COR-L47 (cell line): ENCODE results near the gene SVIP.
A peak's percentile ranks its signal among the peaks of the same experiment; 100 is the strongest.

ENCODE experiments used
- DNase-seq: peaks from one replicate; lab custom pipeline; 2025; lab: John Stamatoyannopoulos, UW

SVIP gene

GRCh38 chr11:22829231-22830081 is at the start of gene SVIP:
TSS of gene SVIP (minus strand) at chr11:22829801. CDS start at chr11:22829748, 53 bp downstream.
- DNase-seq: peak; percentile 97

- no peak for DNase-seq
Measured at GRCh38 chr11:22878604-22879003, 49.0 kb upstream of the SVIP start.

GRCh38 chr11:22878039-22878438 is 48.4 kb upstream of the SVIP start:
- no peak for DNase-seq

GRCh38 chr11:22875869-22876473 is 46.4 kb upstream of the SVIP start:
- DNase-seq: peak; percentile 89

GRCh38 chr11:22869325-22869724 is 39.7 kb upstream of the SVIP start:
- no peak for DNase-seq

- DNase-seq: no peak
Measured at GRCh38 chr11:22860241-22860640, 30.6 kb upstream of the SVIP start, which contains the start of gene CCDC179. TSS of gene CCDC179 (minus strand) at chr11:22860474. CDS start at chr11:22860421, 53 bp downstream.

GRCh38 chr11:22859756-22860155 is 30.2 kb upstream of the SVIP start:
- DNase-seq: no peak

- DNase-seq: no peak
Measured at GRCh38 chr11:22851477-22851876, 21.9 kb upstream of the SVIP start.

GRCh38 chr11:22846726-22847125 is 17.1 kb upstream of the SVIP start:
- DNase-seq: no peak

GRCh38 chr11:22832315-22833015 is 2.9 kb upstream of the SVIP start:
- DNase-seq: no peak

- no peak for DNase-seq
Measured at GRCh38 chr11:22830082-22830414, 447 bp upstream of the SVIP start.

GRCh38 chr11:22828373-22828772 is 1.2 kb downstream of the SVIP start:
- DNase-seq: no peak

- DNase-seq: no peak
Measured at GRCh38 chr11:22822203-22822602, 7.4 kb downstream of the SVIP start.

GRCh38 chr11:22809893-22810292 is 19.7 kb downstream of the SVIP start:
- no peak for DNase-seq

GRCh38 chr11:22808571-22809197 is 20.9 kb downstream of the SVIP start:
- DNase-seq: no peak

- DNase-seq: no peak
Measured at GRCh38 chr11:22807855-22808570, 21.6 kb downstream of the SVIP start.

GRCh38 chr11:22807391-22807790 is 22.2 kb downstream of the SVIP start:
- DNase-seq: no peak

GRCh38 chr11:22802861-22803260 is 26.7 kb downstream of the SVIP start:
- DNase-seq: no peak

GRCh38 chr11:22800482-22800881 is 29.1 kb downstream of the SVIP start:
- no peak for DNase-seq

- no peak for DNase-seq
Measured at GRCh38 chr11:22798901-22799300, 30.7 kb downstream of the SVIP start.

GRCh38 chr11:22797047-22797446 is 32.6 kb downstream of the SVIP start:
- DNase-seq: no peak

GRCh38 chr11:22795914-22796313 is 33.7 kb downstream of the SVIP start:
- no peak for DNase-seq
